OCI-LY7 (cell line): ENCODE measurements around the gene APOO. TPM values are rescaled to one million over a fixed set of nuclear protein-coding genes. Genes with fewer than 3 reads are reported as not detected.

Source experiments
- BruUV-seq: library from RNA; stranded (reverse); fragments of 400-500 nt; replicated peaks from 2 replicates; lab custom pipeline; 2021; lab: Mats Ljungman, UMichigan
- CTCF ChIA-PET: fragments of 300-600 bp; sonication (Branson Sonifier 250); formaldehyde crosslinking; loops from one replicate; lab custom pipeline; 2022; ENCODE audit warnings: antibody characterized with exemption; ENCODE audit not compliant: unreplicated experiment; lab: Charles Lee
- POLR2A ChIA-PET: fragments of 300-600 bp; sonication (Branson Sonifier 250); formaldehyde crosslinking; loops from one replicate; lab custom pipeline; 2022; ENCODE audit warnings: antibody characterized with exemption; lab: Charles Lee
- DNase-seq: peaks from one replicate; pipeline ENCODE4 v3.0.0-alpha.2; 2015; ENCODE audit warnings: low spot score
- H2AFZ ChIP-seq: fragments of 200-600 bp; sonication (generic), shearing (Covaris generic); 2 replicates; pipeline ENCODE4 v1.6.1; 2014; ENCODE audit warnings: mild to moderate bottlenecking, antibody characterized with exemption, low read length, moderate library complexity
- H3K27ac ChIP-seq: fragments of 200-600 bp; sonication (generic); 2 replicates; pipeline ENCODE4 v1.5.1; 2014; ENCODE audit warnings: mixed run types, low read depth, mild to moderate bottlenecking, moderate library complexity, low read length, inconsistent platforms; ENCODE audit not compliant: poor library complexity, severe bottlenecking
- H3K36me3 ChIP-seq: fragments of 200-600 bp; sonication (generic); 2 replicates; pipeline ENCODE4 v1.6.1; 2014; ENCODE audit warnings: mild to moderate bottlenecking, antibody characterized with exemption, low read length, moderate library complexity, mixed read lengths; ENCODE audit not compliant: insufficient read depth
- H3K4me1 ChIP-seq: fragments of 200-600 bp; sonication (generic); 2 replicates; pipeline ENCODE4 v1.5.1; 2014; ENCODE audit warnings: mild to moderate bottlenecking, low read length; ENCODE audit not compliant: insufficient read depth, poor library complexity, severe bottlenecking
- H3K4me2 ChIP-seq: fragments of 200-600 bp; sonication (generic); 2 replicates; pipeline ENCODE4 v1.6.1; 2014; ENCODE audit warnings: mild to moderate bottlenecking, low read length
- H3K4me3 ChIP-seq: fragments of 200-600 bp; sonication (generic); 2 replicates; pipeline ENCODE4 v1.5.1; 2014; ENCODE audit warnings: mild to moderate bottlenecking, low read depth, low read length; ENCODE audit not compliant: poor library complexity, severe bottlenecking
- H3K79me2 ChIP-seq: fragments of 200-600 bp; sonication (generic); 2 replicates; pipeline ENCODE4 v1.6.1; 2016; ENCODE audit warnings: low read depth, mild to moderate bottlenecking, low read length, moderate library complexity, mixed read lengths; ENCODE audit not compliant: insufficient read depth
- H3K9me2 ChIP-seq: fragments of 200-600 bp; sonication (generic); 2 replicates; pipeline ENCODE4 v1.6.1; 2016; ENCODE audit warnings: mild to moderate bottlenecking, low read length, mixed read lengths; ENCODE audit not compliant: insufficient read depth
- H3K9me3 ChIP-seq: fragments of 200-600 bp; sonication (generic); 2 replicates; pipeline ENCODE4 v1.6.1; 2014; ENCODE audit warnings: mild to moderate bottlenecking, mixed run types, low read length, mixed read lengths
- H4K20me1 ChIP-seq: fragments of 200-600 bp; sonication (generic); 2 replicates; pipeline ENCODE4 v1.6.1; 2014; ENCODE audit warnings: mild to moderate bottlenecking, antibody characterized with exemption, low read length, moderate library complexity, mixed read lengths; ENCODE audit not compliant: insufficient read depth
- CTCF ChIP-seq: fragments of 200-600 bp; sonication (generic); conservative IDR thresholded peaks from 2 replicates; pipeline ENCODE4 v1.5.1; 2014; ENCODE audit warnings: mild to moderate bottlenecking, antibody characterized with exemption, low read length, moderate library complexity, mixed read lengths
- EZH2phosphoT487 ChIP-seq: fragments of 200-600 bp; sonication (generic); IDR thresholded peaks from 2 replicates; pipeline ENCODE4 v1.6.1; 2018; ENCODE audit warnings: low read depth, borderline replicate concordance, mild to moderate bottlenecking, mixed run types, antibody characterized with exemption, low read length, moderate library complexity, mixed read lengths
- intact Hi-C: fragments of 100-400 bp; cut with micrococcal nuclease; formaldehyde crosslinking; loops from one replicate; pipeline ENCODE4 v1.10.0; 2022; ENCODE audit not compliant: unreplicated experiment
- total RNA-seq, 2 experiments: library from RNA; depleted of rRNA in 1 of 2; stranded (reverse); fragments of >200 nt in 1 of 2; shearing (Covaris generic) in 1 of 2; gene quantifications; 2 replicates each; pipeline ENCODE4 v1.2.3, GENCODE V29; 2014 to 2022

APOO gene
- total RNA-seq, 2 experiments from 2014 or later, result 17.5 to 18.1 TPM

GRCh38 chrX:23952391-23952790 is 44.7 kb upstream of the APOO start:
- DNase-seq, result no peak
- H3K9me2 ChIP-seq, result no peaks in the 10 kb centered on the region
- CTCF ChIA-PET, result no interaction called here
- H3K27ac ChIP-seq, result no peak overlapping the region
- TF ChIP-seq CTCF (no peak), EZH2phosphoT487 (no peak)
- peak overlapping the region; percentile 100; the same call in 1 of the 2 replicates for H2AFZ ChIP-seq
- no peaks in the 10 kb centered on the region for H3K9me3 ChIP-seq
- H3K4me3 ChIP-seq, result peak overlapping the region; percentile 53
- intact Hi-C loops, result loop anchor here (2.0 kb wide), 1 partner anchor 44 kb away; the partner anchor contains the start of gene CXorf58
- BruUV-seq, result no TSS peak
- no peaks in the 10 kb centered on the region for H3K36me3 ChIP-seq
- POLR2A ChIA-PET, result interaction anchor here (1.4 kb wide), 1 partner anchor 46 kb away, joined by 5 read pairs; no protein-coding TSS in a partner anchor
- H3K4me1 ChIP-seq, result peaks cover 18% of the 10 kb centered on the region
- no peaks in the 10 kb centered on the region for H4K20me1 ChIP-seq
- no peaks in the 10 kb centered on the region for H3K79me2 ChIP-seq
- H3K4me2 ChIP-seq, result peak overlapping the region; percentile 84; the same call in 1 of the 2 replicates

- no peak overlapping the region for H3K4me3 ChIP-seq
- H3K9me3 ChIP-seq, result no peaks in the 10 kb centered on the region
- H2AFZ ChIP-seq, result no peak overlapping the region
- no peak overlapping the region for H3K27ac ChIP-seq
- CTCF ChIA-PET, result no interaction called here
- H3K4me2 ChIP-seq, result no peak overlapping the region
- POLR2A ChIA-PET, result interaction anchor here (1.4 kb wide), 1 partner anchor 11 kb away, joined by 4 read pairs; no protein-coding TSS in a partner anchor
- BruUV-seq, result no TSS peak
- no peak for DNase-seq
- no peaks in the 10 kb centered on the region for H3K9me2 ChIP-seq
- no peaks in the 10 kb centered on the region for H3K36me3 ChIP-seq
- TF ChIP-seq CTCF, result no peak
- TF ChIP-seq EZH2phosphoT487, result no peak
- intact Hi-C loops, result no loop called here
- no peaks in the 10 kb centered on the region for H3K4me1 ChIP-seq
- no peaks in the 10 kb centered on the region for H4K20me1 ChIP-seq
- H3K79me2 ChIP-seq, result no peaks in the 10 kb centered on the region
Measured at GRCh38 chrX:23945206-23945605, 37.5 kb upstream of the APOO start.

- no peaks in the 10 kb centered on the region for H3K9me3 ChIP-seq
- ChIA-PET POLR2A (no interaction called here), CTCF (no interaction called here)
- no peak for DNase-seq
- no peak overlapping the region for H3K4me3 ChIP-seq
- no TSS peak for BruUV-seq
- H3K4me1 ChIP-seq, result no peaks in the 10 kb centered on the region
- no peaks in the 10 kb centered on the region for H3K36me3 ChIP-seq
- intact Hi-C loops, result no loop called here
- no peaks in the 10 kb centered on the region for H3K79me2 ChIP-seq
- no peaks in the 10 kb centered on the region for H4K20me1 ChIP-seq
- H3K27ac ChIP-seq, result no peak overlapping the region
- no peak overlapping the region for H3K4me2 ChIP-seq
- no peak overlapping the region for H2AFZ ChIP-seq
- no peaks in the 10 kb centered on the region for H3K9me2 ChIP-seq
- TF ChIP-seq EZH2phosphoT487 (no peak), CTCF (no peak)
Measured at GRCh38 chrX:23944234-23944633, 36.5 kb upstream of the APOO start.
